Measurements from ENCODE around the gene IQGAP3. TPM values are rescaled to one million over a fixed set of nuclear protein-coding genes. Genes with fewer than 3 reads are reported as not detected.

IQGAP3 gene
- total and polyA plus RNA-seq, 2 experiments from 2014 or later, result 11.9 to 31.8 TPM

DNA sequence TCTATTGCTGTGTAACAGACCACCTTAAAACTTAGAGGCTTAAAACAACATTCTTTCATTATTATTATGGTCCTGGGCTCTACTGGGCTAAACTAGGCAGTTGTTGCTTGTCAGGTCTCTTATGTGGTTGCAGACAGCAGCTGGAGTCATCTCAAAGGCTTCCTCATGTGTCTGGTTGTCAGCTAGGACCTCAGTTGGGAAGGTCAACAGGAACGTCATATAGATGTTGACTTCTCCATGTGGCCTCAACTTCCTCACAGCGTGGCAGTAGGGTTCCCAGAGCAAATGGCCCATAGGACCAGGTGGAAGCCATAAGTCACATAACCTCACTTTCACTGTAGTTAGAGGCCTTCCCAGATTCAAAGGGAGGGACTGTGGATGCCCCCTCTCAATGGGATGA is 56.4 kb downstream of the IQGAP3 start:
- no peak overlapping the region for H3K4me3 Mint-ChIP-seq
- DNase-seq (ENCODE audit: low spot score) (no peak), ATAC-seq (no peak)
- no peak overlapping the region for H2AFZ ChIP-seq
- H3F3A ChIP-seq (replicated peaks; ENCODE audit: low read depth), result no peaks in the 10 kb centered on the region
- H3K4me3 ChIP-seq, result no peak overlapping the region
- H3K4me1 ChIP-seq (ENCODE audit: insufficient read depth), result no peaks in the 10 kb centered on the region
- H3K9me2 ChIP-seq (ENCODE audit: insufficient read depth), result no peaks in the 10 kb centered on the region
- no peaks in the 10 kb centered on the region for H3K9me3 Mint-ChIP-seq
- H3K36me3 Mint-ChIP-seq (ENCODE audit: low read depth), result no peaks in the 10 kb centered on the region
- no peak for TF ChIP-seq JUNB (IDR thresholded peaks at IDR 0.05; ENCODE audit: unreplicated experiment)
- TF ChIP-seq EZH2 (IDR thresholded peaks at IDR 0.05; ENCODE audit: low read depth, unreplicated experiment), result no peak
- TF ChIP-seq, protein P1, sequence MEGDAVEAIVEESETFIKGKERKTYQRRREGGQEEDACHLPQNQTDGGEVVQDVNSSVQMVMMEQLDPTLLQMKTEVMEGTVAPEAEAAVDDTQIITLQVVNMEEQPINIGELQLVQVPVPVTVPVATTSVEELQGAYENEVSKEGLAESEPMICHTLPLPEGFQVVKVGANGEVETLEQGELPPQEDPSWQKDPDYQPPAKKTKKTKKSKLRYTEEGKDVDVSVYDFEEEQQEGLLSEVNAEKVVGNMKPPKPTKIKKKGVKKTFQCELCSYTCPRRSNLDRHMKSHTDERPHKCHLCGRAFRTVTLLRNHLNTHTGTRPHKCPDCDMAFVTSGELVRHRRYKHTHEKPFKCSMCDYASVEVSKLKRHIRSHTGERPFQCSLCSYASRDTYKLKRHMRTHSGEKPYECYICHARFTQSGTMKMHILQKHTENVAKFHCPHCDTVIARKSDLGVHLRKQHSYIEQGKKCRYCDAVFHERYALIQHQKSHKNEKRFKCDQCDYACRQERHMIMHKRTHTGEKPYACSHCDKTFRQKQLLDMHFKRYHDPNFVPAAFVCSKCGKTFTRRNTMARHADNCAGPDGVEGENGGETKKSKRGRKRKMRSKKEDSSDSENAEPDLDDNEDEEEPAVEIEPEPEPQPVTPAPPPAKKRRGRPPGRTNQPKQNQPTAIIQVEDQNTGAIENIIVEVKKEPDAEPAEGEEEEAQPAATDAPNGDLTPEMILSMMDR (conservative IDR thresholded peaks at IDR 0.05; ENCODE audit: low read depth in 2 of 2), result no peak
- TF ChIP-seq ZNF114 (CRISPR knock-in tag; IDR thresholded peaks at IDR 0.05), result no peak
- TF ChIP-seq NANOG (IDR thresholded peaks at IDR 0.05; ENCODE audit: borderline replicate concordance), result no peak
- TF ChIP-seq POLR2AphosphoS5 (IDR thresholded peaks at IDR 0.05; ENCODE audit: low read depth), result no peak
- TF ChIP-seq CREB1 (CRISPR knock-in tag; IDR thresholded peaks at IDR 0.05; ENCODE audit: low read depth), result no peak
- TF ChIP-seq, protein P2, sequence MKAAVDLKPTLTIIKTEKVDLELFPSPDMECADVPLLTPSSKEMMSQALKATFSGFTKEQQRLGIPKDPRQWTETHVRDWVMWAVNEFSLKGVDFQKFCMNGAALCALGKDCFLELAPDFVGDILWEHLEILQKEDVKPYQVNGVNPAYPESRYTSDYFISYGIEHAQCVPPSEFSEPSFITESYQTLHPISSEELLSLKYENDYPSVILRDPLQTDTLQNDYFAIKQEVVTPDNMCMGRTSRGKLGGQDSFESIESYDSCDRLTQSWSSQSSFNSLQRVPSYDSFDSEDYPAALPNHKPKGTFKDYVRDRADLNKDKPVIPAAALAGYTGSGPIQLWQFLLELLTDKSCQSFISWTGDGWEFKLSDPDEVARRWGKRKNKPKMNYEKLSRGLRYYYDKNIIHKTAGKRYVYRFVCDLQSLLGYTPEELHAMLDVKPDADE (IDR thresholded peaks at IDR 0.05), result no peak
- no peak for TF ChIP-seq ZNF331 (CRISPR knock-in tag; IDR thresholded peaks at IDR 0.05; ENCODE audit: low read depth)
- TF ChIP-seq, protein P3, sequence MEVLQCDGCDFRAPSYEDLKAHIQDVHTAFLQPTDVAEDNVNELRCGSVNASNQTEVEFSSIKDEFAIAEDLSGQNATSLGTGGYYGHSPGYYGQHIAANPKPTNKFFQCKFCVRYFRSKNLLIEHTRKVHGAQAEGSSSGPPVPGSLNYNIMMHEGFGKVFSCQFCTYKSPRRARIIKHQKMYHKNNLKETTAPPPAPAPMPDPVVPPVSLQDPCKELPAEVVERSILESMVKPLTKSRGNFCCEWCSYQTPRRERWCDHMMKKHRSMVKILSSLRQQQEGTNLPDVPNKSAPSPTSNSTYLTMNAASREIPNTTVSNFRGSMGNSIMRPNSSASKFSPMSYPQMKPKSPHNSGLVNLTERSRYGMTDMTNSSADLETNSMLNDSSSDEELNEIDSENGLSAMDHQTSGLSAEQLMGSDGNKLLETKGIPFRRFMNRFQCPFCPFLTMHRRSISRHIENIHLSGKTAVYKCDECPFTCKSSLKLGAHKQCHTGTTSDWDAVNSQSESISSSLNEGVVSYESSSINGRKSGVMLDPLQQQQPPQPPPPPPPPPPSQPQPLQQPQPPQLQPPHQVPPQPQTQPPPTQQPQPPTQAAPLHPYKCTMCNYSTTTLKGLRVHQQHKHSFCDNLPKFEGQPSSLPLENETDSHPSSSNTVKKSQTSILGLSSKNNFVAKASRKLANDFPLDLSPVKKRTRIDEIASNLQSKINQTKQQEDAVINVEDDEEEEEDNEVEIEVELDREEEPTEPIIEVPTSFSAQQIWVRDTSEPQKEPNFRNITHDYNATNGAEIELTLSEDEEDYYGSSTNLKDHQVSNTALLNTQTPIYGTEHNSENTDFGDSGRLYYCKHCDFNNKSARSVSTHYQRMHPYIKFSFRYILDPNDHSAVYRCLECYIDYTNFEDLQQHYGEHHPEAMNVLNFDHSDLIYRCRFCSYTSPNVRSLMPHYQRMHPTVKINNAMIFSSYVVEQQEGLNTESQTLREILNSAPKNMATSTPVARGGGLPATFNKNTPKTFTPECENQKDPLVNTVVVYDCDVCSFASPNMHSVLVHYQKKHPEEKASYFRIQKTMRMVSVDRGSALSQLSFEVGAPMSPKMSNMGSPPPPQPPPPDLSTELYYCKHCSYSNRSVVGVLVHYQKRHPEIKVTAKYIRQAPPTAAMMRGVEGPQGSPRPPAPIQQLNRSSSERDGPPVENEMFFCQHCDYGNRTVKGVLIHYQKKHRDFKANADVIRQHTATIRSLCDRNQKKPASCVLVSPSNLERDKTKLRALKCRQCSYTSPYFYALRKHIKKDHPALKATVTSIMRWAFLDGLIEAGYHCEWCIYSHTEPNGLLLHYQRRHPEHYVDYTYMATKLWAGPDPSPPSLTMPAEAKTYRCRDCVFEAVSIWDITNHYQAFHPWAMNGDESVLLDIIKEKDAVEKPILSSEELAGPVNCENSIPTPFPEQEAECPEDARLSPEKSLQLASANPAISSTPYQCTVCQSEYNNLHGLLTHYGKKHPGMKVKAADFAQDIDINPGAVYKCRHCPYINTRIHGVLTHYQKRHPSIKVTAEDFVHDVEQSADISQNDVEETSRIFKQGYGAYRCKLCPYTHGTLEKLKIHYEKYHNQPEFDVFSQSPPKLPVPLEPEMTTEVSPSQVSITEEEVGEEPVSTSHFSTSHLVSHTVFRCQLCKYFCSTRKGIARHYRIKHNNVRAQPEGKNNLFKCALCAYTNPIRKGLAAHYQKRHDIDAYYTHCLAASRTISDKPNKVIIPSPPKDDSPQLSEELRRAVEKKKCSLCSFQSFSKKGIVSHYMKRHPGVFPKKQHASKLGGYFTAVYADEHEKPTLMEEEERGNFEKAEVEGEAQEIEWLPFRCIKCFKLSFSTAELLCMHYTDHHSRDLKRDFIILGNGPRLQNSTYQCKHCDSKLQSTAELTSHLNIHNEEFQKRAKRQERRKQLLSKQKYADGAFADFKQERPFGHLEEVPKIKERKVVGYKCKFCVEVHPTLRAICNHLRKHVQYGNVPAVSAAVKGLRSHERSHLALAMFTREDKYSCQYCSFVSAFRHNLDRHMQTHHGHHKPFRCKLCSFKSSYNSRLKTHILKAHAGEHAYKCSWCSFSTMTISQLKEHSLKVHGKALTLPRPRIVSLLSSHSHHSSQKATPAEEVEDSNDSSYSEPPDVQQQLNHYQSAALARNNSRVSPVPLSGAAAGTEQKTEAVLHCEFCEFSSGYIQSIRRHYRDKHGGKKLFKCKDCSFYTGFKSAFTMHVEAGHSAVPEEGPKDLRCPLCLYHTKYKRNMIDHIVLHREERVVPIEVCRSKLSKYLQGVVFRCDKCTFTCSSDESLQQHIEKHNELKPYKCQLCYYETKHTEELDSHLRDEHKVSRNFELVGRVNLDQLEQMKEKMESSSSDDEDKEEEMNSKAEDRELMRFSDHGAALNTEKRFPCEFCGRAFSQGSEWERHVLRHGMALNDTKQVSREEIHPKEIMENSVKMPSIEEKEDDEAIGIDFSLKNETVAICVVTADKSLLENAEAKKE (CRISPR knock-in tag; IDR thresholded peaks at IDR 0.05), result no peak
- TF ChIP-seq, protein P4, sequence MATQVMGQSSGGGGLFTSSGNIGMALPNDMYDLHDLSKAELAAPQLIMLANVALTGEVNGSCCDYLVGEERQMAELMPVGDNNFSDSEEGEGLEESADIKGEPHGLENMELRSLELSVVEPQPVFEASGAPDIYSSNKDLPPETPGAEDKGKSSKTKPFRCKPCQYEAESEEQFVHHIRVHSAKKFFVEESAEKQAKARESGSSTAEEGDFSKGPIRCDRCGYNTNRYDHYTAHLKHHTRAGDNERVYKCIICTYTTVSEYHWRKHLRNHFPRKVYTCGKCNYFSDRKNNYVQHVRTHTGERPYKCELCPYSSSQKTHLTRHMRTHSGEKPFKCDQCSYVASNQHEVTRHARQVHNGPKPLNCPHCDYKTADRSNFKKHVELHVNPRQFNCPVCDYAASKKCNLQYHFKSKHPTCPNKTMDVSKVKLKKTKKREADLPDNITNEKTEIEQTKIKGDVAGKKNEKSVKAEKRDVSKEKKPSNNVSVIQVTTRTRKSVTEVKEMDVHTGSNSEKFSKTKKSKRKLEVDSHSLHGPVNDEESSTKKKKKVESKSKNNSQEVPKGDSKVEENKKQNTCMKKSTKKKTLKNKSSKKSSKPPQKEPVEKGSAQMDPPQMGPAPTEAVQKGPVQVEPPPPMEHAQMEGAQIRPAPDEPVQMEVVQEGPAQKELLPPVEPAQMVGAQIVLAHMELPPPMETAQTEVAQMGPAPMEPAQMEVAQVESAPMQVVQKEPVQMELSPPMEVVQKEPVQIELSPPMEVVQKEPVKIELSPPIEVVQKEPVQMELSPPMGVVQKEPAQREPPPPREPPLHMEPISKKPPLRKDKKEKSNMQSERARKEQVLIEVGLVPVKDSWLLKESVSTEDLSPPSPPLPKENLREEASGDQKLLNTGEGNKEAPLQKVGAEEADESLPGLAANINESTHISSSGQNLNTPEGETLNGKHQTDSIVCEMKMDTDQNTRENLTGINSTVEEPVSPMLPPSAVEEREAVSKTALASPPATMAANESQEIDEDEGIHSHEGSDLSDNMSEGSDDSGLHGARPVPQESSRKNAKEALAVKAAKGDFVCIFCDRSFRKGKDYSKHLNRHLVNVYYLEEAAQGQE (IDR thresholded peaks at IDR 0.05; ENCODE audit: unreplicated experiment), result no peak
- TF ChIP-seq EZH2phosphoT487 (IDR thresholded peaks at IDR 0.05; ENCODE audit: unreplicated experiment), result no peak
- no peak for TF ChIP-seq STAT1 (IDR thresholded peaks at IDR 0.05; ENCODE audit: unreplicated experiment)
- no peaks in the 10 kb centered on the region for H3K79me2 ChIP-seq (replicated peaks; ENCODE audit: insufficient read depth)
- no peaks in the 10 kb centered on the region for H3K4me1 Mint-ChIP-seq
- H3K27ac ChIP-seq (ENCODE audit: low read depth), result no peak overlapping the region
- H3K27ac Mint-ChIP-seq, result no peak overlapping the region
- H3K36me3 ChIP-seq (ENCODE audit: insufficient read depth), result no peaks in the 10 kb centered on the region
- peaks cover 3% of the 10 kb centered on the region for H3K27me3 Mint-ChIP-seq (ENCODE audit: insufficient read depth, low read depth, poor library complexity)
- H3K27me3 ChIP-seq (ENCODE audit: insufficient read depth), result no peaks in the 10 kb centered on the region
- no peak overlapping the region for H3K4me2 ChIP-seq
- no peaks in the 10 kb centered on the region for H4K20me1 ChIP-seq (replicated peaks; ENCODE audit: insufficient read depth)

Data from GM23338 (cell line).